GM12874 (cell line): Measurements from ENCODE around the gene ZNF486.

Source experiments
- CTCF ChIP-seq: IDR thresholded peaks from 2 replicates; pipeline ENCODE4 v1.5.1; 2011; ENCODE audit warnings: low read depth, mild to moderate bottlenecking, control low read depth, low read length, moderate library complexity; ENCODE audit not compliant: insufficient read depth

ZNF486 gene

GRCh38 chr19:20233105-20233504, 66.1 kb downstream of the ZNF486 start:
- TF ChIP-seq CTCF = no peak

- no peak for TF ChIP-seq CTCF
Measured at GRCh38 chr19:20235156-20235555, 68.1 kb downstream of the ZNF486 start.

GRCh38 chr19:20237773-20238623, 71.0 kb downstream of the ZNF486 start:
- TF ChIP-seq CTCF = no peak

GRCh38 chr19:20243629-20244028, 76.6 kb downstream of the ZNF486 start:
- no peak for TF ChIP-seq CTCF

GRCh38 chr19:20244356-20244755, 77.3 kb downstream of the ZNF486 start:
- no peak for TF ChIP-seq CTCF

GRCh38 chr19:20245309-20245708, 78.3 kb downstream of the ZNF486 start:
- no peak for TF ChIP-seq CTCF

- no peak for TF ChIP-seq CTCF
Measured at GRCh38 chr19:20247016-20247683, 80.1 kb downstream of the ZNF486 start.
